GM10266 (cell line): ENCODE measurements around the gene ZDHHC14.
"Not testable (repeated sequence)": the region's sequence is repeated elsewhere in the genome, so short reads cannot be mapped to it uniquely, and the experiment has no call there.

Experiments used
- DNase-seq: peaks from one replicate; pipeline ENCODE4 v3.0.0; 2012; ENCODE audit errors: extremely low spot score
- TF ChIP-seq, protein P1 (sequence below): IDR thresholded peaks from 2 replicates; pipeline ENCODE4 v1.5.1; 2012; ENCODE audit warnings: mild to moderate bottlenecking, low read depth; ENCODE audit not compliant: control insufficient read depth, insufficient read depth; ENCODE audit errors: missing control alignments

The ZDHHC14 gene

DNA sequence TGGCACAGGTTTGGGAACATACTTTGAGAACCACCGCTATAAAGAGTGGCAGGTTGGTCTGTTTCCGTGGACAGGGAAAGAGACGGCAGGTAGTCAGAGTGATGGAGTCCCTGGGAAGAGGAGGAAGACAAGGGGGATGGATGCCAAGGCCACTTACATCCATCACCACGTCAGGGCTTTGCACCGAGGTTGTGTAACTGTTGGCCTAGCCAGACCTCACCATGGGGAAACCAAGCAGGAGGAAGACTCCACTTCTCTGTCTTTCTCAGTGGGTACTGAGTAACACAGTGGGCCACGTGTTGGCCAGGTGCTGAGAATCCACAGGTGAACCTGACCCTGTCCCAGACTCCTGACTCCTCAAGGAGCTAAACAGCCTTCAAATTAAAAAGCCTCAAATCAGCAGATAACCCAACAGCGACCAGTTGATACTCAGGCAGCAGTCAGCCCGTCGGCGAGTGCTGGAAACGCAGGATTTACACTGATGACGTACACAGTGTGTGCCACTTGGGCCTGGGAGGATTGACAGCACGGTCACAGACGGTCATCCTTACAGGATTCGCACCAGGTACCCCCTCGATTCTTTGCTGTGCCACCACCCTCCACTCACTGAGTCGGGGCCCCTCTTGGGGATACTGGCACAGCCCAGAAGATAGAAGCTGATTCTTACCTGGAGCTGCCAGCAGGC, 307.4 kb downstream of the ZDHHC14 start:
- DNase-seq = no peak
- TF ChIP-seq, protein P1, sequence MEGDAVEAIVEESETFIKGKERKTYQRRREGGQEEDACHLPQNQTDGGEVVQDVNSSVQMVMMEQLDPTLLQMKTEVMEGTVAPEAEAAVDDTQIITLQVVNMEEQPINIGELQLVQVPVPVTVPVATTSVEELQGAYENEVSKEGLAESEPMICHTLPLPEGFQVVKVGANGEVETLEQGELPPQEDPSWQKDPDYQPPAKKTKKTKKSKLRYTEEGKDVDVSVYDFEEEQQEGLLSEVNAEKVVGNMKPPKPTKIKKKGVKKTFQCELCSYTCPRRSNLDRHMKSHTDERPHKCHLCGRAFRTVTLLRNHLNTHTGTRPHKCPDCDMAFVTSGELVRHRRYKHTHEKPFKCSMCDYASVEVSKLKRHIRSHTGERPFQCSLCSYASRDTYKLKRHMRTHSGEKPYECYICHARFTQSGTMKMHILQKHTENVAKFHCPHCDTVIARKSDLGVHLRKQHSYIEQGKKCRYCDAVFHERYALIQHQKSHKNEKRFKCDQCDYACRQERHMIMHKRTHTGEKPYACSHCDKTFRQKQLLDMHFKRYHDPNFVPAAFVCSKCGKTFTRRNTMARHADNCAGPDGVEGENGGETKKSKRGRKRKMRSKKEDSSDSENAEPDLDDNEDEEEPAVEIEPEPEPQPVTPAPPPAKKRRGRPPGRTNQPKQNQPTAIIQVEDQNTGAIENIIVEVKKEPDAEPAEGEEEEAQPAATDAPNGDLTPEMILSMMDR = no peak

DNA sequence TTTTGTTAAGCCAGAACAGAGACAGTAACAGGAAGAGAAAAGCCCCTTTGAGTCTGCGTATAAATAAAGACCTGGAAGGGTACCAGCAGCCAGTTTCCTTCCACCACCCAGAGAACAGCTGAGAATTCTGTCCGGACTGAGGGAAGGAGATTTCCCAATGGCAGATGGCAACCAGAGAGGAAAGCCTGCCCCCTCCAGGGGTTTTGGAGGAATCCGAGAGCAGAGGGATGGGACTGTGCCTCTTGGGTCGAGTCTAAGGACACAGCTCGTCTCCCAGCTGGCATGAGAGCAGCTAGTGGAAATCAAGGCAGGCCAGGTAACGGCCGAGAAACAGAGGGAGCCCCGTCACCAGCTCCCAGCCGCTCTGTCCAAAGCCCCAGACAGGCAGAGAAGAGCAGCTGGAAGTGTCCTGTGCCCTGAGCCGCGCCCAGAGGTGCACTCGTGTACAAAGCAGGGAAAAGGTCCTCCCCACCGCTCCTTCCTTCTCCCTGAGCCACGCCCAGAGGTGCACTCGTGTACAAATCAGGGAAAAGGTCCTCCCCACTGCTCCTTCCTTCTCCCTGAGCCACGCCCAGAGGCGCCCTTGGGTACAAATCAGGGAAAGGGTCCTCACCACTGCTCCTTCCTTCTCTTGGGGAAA, 308.1 kb downstream of the ZDHHC14 start:
- no peak for DNase-seq
- TF ChIP-seq, protein P1 = no peak

DNA sequence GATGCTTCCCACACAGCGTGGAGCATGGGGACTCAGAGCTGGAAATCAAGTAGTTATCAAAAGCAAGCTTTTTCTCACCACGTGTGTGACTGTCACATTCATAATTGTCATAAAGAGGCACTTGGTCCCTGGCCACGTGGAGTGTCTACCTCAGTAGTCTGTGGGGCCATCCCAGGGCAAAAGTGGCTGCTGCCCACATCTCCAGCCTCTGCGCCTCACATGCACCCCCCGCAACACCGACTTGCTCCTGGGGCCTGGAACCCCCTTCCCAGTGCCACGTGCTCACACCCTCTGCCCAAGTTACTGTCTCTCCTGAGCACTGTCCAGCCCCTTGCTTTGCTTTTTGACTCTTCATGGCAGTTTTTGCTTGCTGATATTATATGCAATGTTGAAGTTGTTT, 308.9 kb downstream of the ZDHHC14 start:
- DNase-seq = no peak
- TF ChIP-seq, protein P1 = no peak

DNA sequence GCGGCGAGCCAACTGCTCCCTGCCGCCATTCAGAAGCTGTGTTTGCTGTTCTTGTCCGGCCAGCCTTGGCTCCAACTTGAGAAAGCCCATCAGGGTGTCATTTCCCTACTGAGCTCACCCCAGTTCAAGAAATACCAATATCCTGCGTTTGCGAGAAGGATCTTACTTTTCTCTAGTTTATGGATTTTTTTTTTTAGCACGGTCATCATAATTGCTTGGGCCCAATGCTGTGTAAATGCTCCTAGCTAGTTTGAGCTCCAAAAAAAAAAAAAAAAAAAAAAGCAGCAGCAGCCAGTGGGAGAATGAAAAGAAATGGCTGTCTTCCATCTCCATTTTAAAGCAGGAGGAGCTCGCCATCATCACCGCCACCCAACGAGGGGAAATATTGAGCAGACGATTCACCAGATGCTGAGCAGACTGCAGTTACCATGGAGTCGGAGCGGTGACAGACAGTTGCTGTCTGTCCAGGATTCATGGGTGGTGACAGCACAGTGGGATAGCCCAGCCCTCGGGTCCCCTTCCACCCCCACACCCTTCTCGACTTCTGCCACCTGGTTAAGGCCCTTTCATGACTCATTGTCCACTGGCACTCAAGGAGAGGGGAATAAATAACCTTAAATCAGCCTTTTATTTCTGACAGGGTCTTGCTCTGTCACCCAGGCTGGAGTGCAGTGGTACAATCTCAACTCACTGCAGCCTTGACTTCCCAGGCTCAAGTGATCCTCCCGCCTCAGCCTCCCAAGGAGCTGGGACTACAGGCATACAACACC, 309.6 kb downstream of the ZDHHC14 start:
- TF ChIP-seq, protein P1 = no peak
- no peak for DNase-seq

DNA sequence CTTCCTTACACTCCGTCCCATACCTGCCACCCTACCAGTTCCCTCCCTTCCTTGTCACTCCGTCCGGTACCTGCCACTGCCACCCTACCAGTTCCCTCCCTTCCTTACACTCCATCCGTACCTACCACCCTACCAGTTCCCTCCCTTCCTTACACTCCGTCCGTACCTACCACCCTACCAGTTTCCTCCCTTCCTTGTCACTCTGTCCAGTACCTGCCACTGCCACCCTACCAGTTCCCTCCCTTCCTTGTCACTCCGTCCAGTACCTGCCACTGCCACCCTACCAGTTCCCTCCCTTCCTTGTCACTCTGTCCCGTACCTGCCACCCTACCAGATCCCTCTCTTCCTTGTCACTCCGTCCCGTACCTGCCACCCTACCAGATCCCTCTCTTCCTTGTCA, 310.6 kb downstream of the ZDHHC14 start:
- not testable (repeated sequence) for DNase-seq

DNA sequence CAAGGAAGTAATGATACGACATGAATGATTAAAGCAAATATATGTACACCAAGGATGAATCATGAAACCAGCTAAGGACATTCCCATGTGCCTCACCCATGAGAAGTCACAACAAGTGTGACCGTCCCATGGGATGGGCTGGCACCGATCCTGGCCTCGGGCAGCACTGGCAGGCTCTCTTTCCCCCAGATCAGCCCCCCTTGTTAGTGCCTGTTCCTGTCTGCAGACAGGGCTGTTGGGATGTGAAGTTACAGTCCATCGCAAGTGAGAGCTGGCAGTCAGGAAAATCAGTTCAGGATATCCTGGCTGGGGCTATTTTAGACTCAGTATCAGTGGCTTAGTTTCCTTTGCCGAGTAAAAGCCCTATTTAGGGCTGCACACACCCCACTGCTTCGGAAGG, 312.9 kb downstream of the ZDHHC14 start:
- TF ChIP-seq, protein P1 = no peak
- DNase-seq = no peak

DNA sequence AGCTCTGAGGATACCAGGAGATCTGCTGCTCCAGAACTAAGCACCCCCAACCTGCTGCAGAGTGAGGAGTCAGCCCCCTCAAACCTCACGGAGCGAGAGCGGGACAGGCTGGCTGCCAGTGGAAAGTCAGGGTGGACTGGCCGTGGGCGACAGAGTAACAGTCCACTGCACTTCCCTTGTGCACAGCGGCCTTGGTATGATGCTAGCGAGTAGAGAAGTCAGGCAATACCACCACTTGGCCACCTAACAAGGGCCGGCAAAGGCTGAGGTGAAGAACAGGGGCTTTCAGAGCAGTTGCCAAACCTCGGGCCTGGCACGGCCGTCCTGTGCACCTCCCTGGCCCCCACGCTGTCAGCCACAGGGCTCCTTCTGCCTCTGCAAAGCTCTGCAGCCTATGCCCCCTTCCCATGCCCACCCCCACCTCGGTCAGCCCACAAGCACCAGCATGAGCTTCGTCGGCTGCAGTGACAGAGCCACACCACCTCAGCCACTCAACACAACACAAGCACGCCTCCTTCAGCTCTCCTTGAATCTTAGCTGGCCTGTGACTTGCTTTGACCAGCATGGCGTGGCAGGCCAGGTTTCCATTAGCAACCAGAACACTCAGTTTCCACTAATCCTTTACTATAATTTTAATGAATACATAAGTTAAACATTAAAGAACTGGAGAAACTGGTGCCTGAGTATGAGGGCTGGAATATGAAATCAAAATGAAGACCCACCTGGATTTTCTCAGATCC, 314.5 kb downstream of the ZDHHC14 start:
- DNase-seq = no peak
- TF ChIP-seq, protein P1 = no peak
